Measurements from ENCODE around the gene LY6G5C. TPM values are rescaled to one million over a fixed set of nuclear protein-coding genes. Genes with fewer than 3 reads are reported as not detected.

LY6G5C gene, protein sequence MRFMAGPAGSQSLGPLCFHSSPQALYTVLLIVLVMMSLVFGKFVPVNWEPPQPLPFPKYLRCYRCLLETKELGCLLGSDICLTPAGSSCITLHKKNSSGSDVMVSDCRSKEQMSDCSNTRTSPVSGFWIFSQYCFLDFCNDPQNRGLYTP
- total RNA-seq (0.54 and 1.2 TPM in 2 replicates), polyA plus RNA-seq (5.0 and 9.0 TPM in 2 replicates)

GRCh38 chr6:31680226-31681134 lies at the start of gene LY6G5C:
TSS of gene LY6G5C (minus strand) at chr6:31681067. CDS start at chr6:31680373, 694 bp downstream.
- Histone ChIP-seq H3K9me3 (ENCODE audit: low read depth) (no peaks in the 10 kb centered on the region), H3K36me3 (no peaks in the 10 kb centered on the region), H3K4me1 (ENCODE audit: low read depth) (peaks cover 2% of the 10 kb centered on the region), H3K27me3 (peaks cover 10% of the 10 kb centered on the region), H3K27ac (no peak within 1 kb of the TSS), H3K4me3 (peak within 1 kb of the TSS; percentile 28)
- peak; percentile 54 for TF ChIP-seq CTCF (IDR thresholded peaks at IDR 0.05; ENCODE audit: low read depth, low read length)
- peak; percentile 83 to 94 for DNase-seq (ENCODE audit: low read depth in 1 of 2, low spot score in 1 of 2)

GRCh38 chr6:31729979-31730630 lies 49.2 kb upstream of the LY6G5C start:
- TF ChIP-seq CTCF (IDR thresholded peaks at IDR 0.05; ENCODE audit: low read depth, low read length), result no peak
- Histone ChIP-seq H3K9me3 (ENCODE audit: low read depth) (no peaks in the 10 kb centered on the region), H3K36me3 (peaks cover 33% of the 10 kb centered on the region), H3K27ac (peak overlapping the region; percentile 76), H3K4me3 (peak overlapping the region; percentile 91), H3K27me3 (no peaks in the 10 kb centered on the region), H3K4me1 (ENCODE audit: low read depth) (peaks cover 7% of the 10 kb centered on the region)
- DNase-seq (ENCODE audit: low read depth in 1 of 2, low spot score in 1 of 2), result peak; percentile 93 to 97

- peak; percentile 89 to 93 for DNase-seq (ENCODE audit: low read depth in 1 of 2, low spot score in 1 of 2)
- H3K4me3 ChIP-seq, result peak overlapping the region; percentile 91
- H3K9me3 ChIP-seq (ENCODE audit: low read depth), result no peaks in the 10 kb centered on the region
- H3K36me3 ChIP-seq, result peaks cover 33% of the 10 kb centered on the region
- peaks cover 4% of the 10 kb centered on the region for H3K4me1 ChIP-seq (ENCODE audit: low read depth)
- TF ChIP-seq CTCF (IDR thresholded peaks at IDR 0.05; ENCODE audit: low read depth, low read length), result no peak
- peak overlapping the region; percentile 76 for H3K27ac ChIP-seq
- no peaks in the 10 kb centered on the region for H3K27me3 ChIP-seq
These were observed 48.7 kb upstream of the LY6G5C start for GRCh38 chr6:31729515-31729978.

GRCh38 chr6:31728767-31729514 lies 48.1 kb upstream of the LY6G5C start, which contains the start of gene DDAH2:
TSS of gene DDAH2 (minus strand) at chr6:31729299. CDS start at chr6:31729161, 138 bp downstream.
- DNase-seq (ENCODE audit: low read depth in 1 of 2, low spot score in 1 of 2), result no peak
- Histone ChIP-seq H3K27ac (peak within 1 kb of the TSS; percentile 76), H3K27me3 (no peaks in the 10 kb centered on the region), H3K9me3 (ENCODE audit: low read depth) (no peaks in the 10 kb centered on the region), H3K4me1 (ENCODE audit: low read depth) (no peaks in the 10 kb centered on the region), H3K36me3 (peaks cover 33% of the 10 kb centered on the region), H3K4me3 (peak within 1 kb of the TSS; percentile 91)
- TF ChIP-seq CTCF (IDR thresholded peaks at IDR 0.05; ENCODE audit: low read depth, low read length), result peak; percentile 59

All from cardiac muscle cell (in vitro differentiated cells and primary cell).